ENCODE results near the gene ORAI3. TPM values are rescaled to one million over a fixed set of nuclear protein-coding genes. Genes with fewer than 3 reads are reported as not detected.

The ORAI3 gene
- total and polyA plus RNA-seq, 2 of the 13 experiments (the other 11 are each of a cell fraction or from before 2014, with no cell fraction given): 11.4 to 32.0 TPM

DNA sequence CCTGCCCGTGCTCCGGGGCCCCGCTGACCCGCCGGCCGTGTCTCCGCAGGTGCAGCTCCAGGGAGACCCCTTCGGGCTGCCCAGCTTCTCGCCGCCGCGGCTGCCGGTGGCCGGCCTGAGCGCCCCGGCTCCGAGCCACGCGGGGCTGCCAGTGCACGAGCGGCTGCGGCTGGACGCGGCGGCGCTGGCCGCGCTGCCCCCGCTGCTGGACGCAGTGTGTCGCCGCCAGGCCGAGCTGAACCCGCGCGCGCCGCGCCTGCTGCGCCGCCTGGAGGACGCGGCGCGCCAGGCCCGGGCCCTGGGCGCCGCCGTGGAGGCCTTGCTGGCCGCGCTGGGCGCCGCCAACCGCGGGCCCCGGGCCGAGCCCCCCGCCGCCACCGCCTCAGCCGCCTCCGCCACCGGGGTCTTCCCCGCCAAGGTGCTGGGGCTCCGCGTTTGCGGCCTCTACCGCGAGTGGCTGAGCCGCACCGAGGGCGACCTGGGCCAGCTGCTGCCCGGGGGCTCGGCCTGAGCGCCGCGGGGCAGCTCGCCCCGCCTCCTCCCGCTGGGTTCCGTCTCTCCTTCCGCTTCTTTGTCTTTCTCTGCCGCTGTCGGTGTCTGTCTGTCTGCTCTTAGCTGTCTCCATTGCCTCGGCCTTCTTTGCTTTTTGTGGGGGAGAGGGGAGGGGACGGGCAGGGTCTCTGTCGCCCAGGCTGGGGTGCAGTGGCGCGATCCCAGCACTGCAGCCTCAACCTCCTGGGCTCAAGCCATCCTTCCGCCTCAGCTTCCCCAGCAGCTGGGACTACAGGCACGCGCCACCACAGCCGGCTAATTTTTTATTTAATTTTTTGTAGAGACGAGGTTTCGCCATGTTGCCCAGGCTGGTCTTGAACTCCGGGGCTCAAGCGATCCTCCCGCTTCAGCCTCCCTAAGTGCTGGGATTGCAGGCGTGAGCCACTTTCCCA, 46.6 kb upstream of the ORAI3 start (continued):
- TF ChIP-seq MED8 (CRISPR knock-in tag; IDR thresholded peaks at IDR 0.05; ENCODE audit: insufficient replicate concordance) (peak; percentile 29), ATAD3A (CRISPR knock-in tag; IDR thresholded peaks at IDR 0.05) (no peak), ZMAT3 (CRISPR knock-in tag; conservative IDR thresholded peaks at IDR 0.05) (0 out of 2 replicates have a peak, but pooled peaks have one; percentile 29), ZNF775 (CRISPR knock-in tag; IDR thresholded peaks at IDR 0.05; ENCODE audit: borderline replicate concordance) (no peak), MTA1 (CRISPR knock-in tag; IDR thresholded peaks at IDR 0.05; ENCODE audit: borderline replicate concordance) (peak; percentile 29; the same call in 1 of the 2 replicates), ZNF777 (CRISPR knock-in tag; IDR thresholded peaks at IDR 0.05) (no peak; the same call in 1 of the 2 replicates), SMYD3 (CRISPR knock-in tag; IDR thresholded peaks at IDR 0.05) (no peak), SP5 (CRISPR knock-in tag; IDR thresholded peaks at IDR 0.05; ENCODE audit: borderline replicate concordance, low read depth) (0 out of 2 replicates have a peak, but pooled peaks have one; percentile 5), HNRNPH1 (optimal IDR thresholded peaks at IDR 0.05; ENCODE audit: low read depth, low read length) (no peak), HMG20B (CRISPR knock-in tag; conservative IDR thresholded peaks at IDR 0.05) (no peak), SOX6 (IDR thresholded peaks at IDR 0.05) (no peak), SOX6 (CRISPR knock-in tag; IDR thresholded peaks at IDR 0.05) (no peak), REST (IDR thresholded peaks at IDR 0.05; ENCODE audit: borderline replicate concordance in 1 of 2, low read depth in 1 of 2, low read length in 2 of 2) (no peak), ZNF850 (CRISPR knock-in tag; conservative IDR thresholded peaks at IDR 0.05) (0 out of 2 replicates have a peak, but pooled peaks have one; percentile 69), SETDB1 (CRISPR knock-in tag; IDR thresholded peaks at IDR 0.05; ENCODE audit: borderline replicate concordance) (no peak), HNF4A (CRISPR knock-in tag; IDR thresholded peaks at IDR 0.05) (no peak), ZFX (CRISPR knock-in tag; IDR thresholded peaks at IDR 0.05; ENCODE audit: low read depth) (peak; percentile 80), HNRNPL (IDR thresholded peaks at IDR 0.05; ENCODE audit: low read depth, low read length) (0 out of 2 replicates have a peak, but pooled peaks have one; percentile 48), THRA (CRISPR knock-in tag; IDR thresholded peaks at IDR 0.05; ENCODE audit: borderline replicate concordance) (no peak; the same call in 1 of the 2 replicates)
- TF ChIP-seq, protein P1, sequence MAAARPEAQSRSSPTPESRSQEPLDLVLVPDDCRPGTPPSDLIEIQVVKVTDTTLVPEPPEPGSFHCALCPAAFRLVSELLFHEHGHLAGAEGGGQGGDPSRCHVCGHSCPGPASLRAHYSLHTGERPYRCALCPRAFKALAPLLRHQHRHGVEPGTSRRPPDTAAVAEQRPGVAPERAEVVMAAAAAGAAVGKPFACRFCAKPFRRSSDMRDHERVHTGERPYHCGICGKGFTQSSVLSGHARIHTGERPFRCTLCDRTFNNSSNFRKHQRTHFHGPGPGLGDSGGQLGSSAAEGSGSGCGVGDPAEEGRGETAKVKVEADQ (CRISPR knock-in tag; IDR thresholded peaks at IDR 0.05; ENCODE audit: borderline replicate concordance): no peak
- TF ChIP-seq, protein P2, sequence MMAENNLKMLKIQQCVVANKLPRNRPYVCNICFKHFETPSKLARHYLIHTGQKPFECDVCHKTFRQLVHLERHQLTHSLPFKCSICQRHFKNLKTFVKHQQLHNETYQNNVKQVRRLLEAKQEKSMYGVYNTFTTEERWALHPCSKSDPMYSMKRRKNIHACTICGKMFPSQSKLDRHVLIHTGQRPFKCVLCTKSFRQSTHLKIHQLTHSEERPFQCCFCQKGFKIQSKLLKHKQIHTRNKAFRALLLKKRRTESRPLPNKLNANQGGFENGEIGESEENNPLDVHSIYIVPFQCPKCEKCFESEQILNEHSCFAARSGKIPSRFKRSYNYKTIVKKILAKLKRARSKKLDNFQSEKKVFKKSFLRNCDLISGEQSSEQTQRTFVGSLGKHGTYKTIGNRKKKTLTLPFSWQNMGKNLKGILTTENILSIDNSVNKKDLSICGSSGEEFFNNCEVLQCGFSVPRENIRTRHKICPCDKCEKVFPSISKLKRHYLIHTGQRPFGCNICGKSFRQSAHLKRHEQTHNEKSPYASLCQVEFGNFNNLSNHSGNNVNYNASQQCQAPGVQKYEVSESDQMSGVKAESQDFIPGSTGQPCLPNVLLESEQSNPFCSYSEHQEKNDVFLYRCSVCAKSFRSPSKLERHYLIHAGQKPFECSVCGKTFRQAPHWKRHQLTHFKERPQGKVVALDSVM (CRISPR knock-in tag; IDR thresholded peaks at IDR 0.05): peak; percentile 67; the same call in 1 of the 2 replicates
